GM21717 (cell line): ENCODE results near the gene RSPO4.
"Not testable (repeated sequence)": the region's sequence is repeated elsewhere in the genome, so short reads cannot be mapped to it uniquely, and the experiment has no call there.

Experiments
- ATAC-seq: cut with Tn5 transposase; IDR thresholded peaks from one replicate; pipeline ENCODE4 v1.9.1; 2021; ENCODE audit warnings: mild to moderate bottlenecking, moderate library complexity; ENCODE audit not compliant: unreplicated experiment

Gene RSPO4

GRCh38 chr20:1005452-1006027 is 3.4 kb upstream of the RSPO4 start:
- ATAC-seq, result no peak

GRCh38 chr20:1003920-1004697 is 2.0 kb upstream of the RSPO4 start:
- no peak for ATAC-seq

GRCh38 chr20:1002682-1003561 is 811 bp upstream of the RSPO4 start:
- ATAC-seq, result no peak

DNA sequence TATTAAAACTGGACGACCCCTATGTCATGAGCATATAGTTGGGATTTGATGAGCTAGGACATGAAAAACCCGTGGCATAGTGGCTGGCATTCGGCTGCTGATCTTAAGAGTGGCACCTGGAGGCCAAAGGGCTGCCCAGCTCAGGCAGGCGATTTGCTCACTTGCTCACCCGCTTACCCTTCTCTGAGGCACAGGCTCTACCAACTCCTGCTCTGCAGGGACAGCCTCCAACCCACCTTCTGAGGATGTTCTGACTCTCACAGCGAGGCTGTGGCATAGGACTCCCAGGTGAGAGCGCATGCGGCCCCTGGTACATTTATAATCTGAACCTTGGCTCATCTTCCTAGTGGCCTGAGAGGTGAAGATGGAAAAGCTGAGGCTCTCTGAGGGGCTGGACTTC is 995 bp downstream of the RSPO4 start:
- ATAC-seq, result no peak

DNA sequence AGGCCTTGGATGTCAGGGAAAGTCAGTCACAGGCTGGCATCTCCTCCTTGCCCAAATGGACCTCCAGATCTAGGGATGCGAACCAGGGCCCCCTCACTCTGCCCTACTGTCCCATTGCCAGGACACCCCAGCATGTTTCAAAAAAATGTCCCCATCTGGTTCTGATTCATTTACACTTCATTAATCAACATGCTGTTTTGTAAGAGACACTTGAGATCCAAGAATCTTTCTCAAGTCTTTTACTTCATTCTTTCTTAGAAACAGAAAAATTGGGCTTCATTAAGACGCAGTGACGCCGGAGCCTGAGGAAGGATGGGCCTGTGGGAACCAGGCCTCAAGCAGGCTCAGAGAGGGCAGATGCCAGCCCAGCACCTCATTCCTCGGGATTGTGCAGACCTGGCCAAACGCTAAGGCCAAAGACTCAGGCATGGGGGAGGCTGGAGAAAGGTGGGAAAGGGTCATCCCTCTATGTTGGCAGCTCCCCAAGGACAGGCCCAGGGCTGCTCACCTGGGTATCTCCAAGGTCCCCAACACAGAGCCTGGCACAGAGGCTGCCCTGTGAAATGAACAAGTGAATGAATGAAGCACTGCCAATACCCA is 3.8 kb downstream of the RSPO4 start:
- no peak for ATAC-seq

GRCh38 chr20:997486-997885 is 4.6 kb downstream of the RSPO4 start:
- ATAC-seq, result no peak

DNA sequence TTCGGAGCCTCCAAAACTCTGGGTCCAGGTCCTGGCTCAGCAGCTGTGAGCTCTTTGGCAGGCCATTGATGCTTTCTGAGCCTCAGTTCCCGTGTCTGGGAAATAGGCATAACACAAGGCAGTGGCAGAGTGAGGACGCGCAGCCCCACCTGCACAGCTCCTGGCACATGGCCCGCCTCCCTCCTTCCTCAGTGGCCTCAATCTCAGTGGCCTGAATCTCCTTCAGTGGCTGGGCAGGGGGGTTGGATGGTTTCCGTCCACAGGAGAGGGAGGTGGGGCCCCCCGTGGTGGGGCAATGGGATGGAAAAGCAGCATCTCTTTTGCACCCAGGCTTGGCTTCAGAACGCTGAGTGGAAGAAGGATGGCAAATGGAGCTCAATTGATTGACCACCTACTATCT is 5.1 kb downstream of the RSPO4 start:
- ATAC-seq, result no peak

GRCh38 chr20:995170-995569 is 6.9 kb downstream of the RSPO4 start:
- no peak for ATAC-seq

DNA sequence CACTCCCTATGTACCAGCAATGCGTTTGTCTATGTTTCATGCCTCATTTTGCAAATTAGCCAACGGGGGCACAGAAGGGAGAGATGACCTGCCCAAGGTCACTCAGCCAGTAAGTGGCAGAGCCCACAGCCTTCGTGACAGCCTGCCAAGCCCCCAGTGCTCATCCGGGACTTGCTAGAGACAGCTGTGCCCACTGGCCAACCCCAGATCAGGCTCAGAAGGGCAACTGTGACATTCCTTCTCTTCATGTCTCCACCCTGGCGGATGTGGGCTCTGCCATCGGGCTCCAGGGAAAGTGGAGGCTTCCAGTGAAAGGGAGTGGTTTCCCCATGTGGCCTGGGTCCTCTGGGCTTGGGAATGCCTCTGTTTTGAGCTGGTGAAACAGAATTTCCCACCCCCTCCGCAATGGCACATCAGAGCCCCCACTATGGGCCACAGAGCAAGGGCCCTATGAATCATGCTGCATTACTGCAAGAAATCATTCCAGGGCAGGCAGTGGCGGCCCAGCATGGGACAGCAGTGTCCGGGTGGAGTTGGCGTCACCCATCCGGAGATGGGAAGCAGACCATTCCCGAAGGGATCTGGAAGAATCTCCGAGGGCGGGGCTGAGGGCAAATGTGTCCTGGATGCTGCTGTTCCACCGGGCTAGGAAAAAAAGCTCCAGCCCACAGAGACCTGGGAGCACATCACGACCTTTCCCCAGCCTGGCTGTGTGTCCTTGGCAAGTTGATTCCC is 9.1 kb downstream of the RSPO4 start:
- ATAC-seq, result no peak

- ATAC-seq, result no peak
These were observed 10.3 kb downstream of the RSPO4 start for GRCh38 chr20:991850-992249.

GRCh38 chr20:990293-990959 is 11.7 kb downstream of the RSPO4 start:
- ATAC-seq, result no peak

GRCh38 chr20:988272-988671 is 13.8 kb downstream of the RSPO4 start:
- ATAC-seq, result no peak

DNA sequence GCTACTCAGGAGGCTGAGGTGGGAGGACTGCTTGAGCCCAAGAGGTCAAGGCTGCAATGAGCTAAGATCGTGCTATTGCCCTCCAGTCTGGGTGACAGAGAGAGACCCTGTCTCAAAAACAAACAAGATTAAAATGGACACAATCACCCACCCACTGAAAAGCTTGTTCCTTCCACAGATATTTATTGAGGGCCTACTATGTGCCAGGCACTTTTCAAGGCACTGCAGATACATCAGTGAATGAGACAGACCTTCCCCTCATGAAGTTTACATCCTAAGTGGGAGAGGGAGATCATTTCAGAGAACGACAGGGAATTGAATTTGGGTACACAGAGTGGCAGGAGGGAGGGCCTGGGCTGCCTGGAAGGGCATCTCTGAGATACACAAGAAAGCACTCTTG is 14.4 kb downstream of the RSPO4 start:
- no peak for ATAC-seq

- ATAC-seq, result no peak
These were observed 15.3 kb downstream of the RSPO4 start for GRCh38 chr20:986733-987355.

- not testable (repeated sequence) for ATAC-seq
These were observed 17.1 kb downstream of the RSPO4 start for GRCh38 chr20:984994-985393.

DNA sequence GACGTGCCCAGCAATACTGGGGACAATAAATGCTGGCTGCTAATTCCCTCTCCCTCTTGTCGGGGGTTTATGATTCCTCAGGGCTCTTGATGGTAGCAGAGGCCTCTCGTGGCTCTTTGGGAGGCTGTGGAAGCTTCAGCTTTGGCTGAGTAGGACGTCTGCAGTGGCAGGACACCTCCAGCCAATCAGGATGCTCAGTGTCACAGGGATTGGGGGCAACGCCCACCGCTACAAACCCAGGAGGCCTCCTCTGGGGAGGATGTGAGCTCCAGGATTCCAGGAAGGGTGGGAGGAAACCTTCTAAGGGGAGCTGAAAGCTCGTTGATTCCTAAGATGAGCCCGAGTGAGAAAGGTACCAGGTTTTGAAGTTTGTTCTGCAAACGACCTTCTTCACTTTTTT is 19.4 kb downstream of the RSPO4 start:
- no peak for ATAC-seq

GRCh38 chr20:977021-977420 is 25.1 kb downstream of the RSPO4 start:
- ATAC-seq, result no peak

GRCh38 chr20:976033-976432 is 26.1 kb downstream of the RSPO4 start:
- no peak for ATAC-seq

GRCh38 chr20:973785-974194 is 28.3 kb downstream of the RSPO4 start:
- ATAC-seq, result no peak

DNA sequence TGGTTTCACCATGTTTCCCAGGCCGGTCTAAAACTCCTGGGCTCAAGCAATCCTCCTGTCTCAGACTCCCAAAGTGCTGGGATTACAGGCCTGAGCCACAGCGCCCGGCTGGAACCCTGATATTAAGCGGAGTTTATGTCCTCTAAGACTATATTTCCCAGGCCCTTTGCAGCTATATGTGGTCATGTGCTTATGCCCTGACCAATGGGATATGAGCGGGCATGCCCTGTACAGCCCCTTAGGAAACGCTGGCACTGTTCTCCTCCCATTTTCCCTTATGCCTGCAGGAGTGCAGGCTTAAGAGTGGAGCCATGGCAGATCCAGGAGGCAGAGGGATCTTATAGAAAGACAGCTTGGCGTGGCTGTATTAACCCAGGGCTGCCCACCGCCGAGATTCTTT is 29.9 kb downstream of the RSPO4 start:
- ATAC-seq, result no peak
